GM19035 (cell line): ENCODE results near the gene CLEC18C.
"Not testable (repeated sequence)": the region's sequence is repeated elsewhere in the genome, so short reads cannot be mapped to it uniquely, and the experiment has no call there.

ENCODE experiments used
- ATAC-seq: cut with Tn5 transposase; IDR thresholded peaks from one replicate; pipeline ENCODE4 v1.9.1; 2021; ENCODE audit not compliant: unreplicated experiment

Gene CLEC18C

GRCh38 chr16:70204010-70204409, 30.4 kb downstream of the CLEC18C start:
- not testable (repeated sequence) for ATAC-seq

DNA sequence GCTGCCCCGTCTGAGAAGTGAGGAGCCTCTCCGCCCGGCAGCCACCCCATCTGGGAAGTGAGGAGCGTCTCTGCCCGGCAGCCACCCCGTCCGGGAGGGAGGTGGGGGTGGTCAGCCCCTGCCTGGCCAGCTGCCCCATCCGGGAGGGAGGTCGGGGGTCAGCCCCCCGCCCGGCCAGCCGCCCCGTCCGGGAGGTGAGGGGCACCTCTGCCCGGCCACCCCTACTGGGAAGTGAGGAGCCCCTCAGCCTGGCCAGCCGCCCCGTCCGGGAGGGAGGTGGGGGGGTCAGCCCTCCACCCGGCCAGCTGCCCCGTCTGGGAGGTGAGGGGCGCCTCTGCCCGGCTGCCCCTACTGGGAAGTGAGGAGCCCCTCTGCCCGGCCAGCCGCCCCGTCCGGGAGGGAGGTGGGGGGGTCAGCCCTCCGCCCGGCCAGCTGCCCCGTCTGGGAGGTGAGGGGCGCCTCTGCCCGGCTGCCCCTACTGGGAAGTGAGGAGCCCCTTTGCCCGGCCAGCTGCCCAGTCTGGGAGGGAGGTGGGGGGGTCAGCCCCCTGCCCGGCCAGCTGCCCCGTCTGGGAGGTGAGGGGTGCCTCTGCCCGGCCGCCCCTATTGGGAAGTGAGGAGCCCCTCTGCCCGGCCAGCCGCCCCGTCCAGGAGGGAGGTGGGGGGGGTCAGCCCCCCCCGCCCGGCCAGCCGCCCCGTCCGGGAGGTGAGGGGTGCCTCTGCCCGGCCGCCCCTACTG, 31.2 kb downstream of the CLEC18C start:
- not testable (repeated sequence) for ATAC-seq

DNA sequence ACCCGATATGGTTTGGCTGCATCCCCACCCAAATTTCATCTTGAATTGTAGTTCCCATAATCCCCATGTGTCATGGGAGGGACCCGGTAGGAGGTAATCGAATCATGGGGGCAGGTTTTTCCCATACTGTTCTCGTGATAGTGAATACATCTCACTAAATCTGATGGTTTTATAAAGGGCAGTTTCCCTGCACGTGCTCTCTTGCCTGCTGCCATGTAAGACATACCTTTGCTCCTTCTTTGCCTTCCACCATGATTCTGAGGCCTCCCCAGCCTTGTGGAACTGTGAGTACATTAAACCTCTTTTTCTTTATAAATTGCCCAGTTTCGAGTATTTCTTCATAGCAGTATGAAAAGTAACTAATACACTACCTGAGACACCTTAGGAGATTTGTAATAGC, 32.8 kb downstream of the CLEC18C start:
- ATAC-seq: not testable (repeated sequence)

GRCh38 chr16:70218586-70218985, 45.0 kb downstream of the CLEC18C start:
- ATAC-seq: not testable (repeated sequence)

- not testable (repeated sequence) for ATAC-seq
Observed at GRCh38 chr16:70222574-70222973, 49.0 kb downstream of the CLEC18C start.

DNA sequence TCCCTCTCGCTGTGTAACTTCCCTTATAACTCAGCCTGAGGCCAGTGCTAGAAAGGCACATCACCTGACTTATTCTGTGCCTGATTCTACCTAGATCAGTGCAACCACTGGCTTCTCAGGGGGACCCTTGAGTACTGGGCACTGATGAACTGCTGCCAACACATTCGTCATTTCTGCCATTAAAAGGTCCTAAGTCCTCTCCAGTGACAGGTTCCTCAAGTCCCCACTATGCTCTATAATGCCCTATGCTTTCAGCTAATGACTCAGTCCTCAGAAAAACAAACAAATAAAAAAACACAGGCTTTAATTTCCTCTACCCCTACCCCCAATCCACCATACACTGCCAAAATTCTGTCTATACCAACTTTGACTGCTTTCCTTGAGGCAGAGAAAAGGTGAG, 49.6 kb downstream of the CLEC18C start:
- not testable (repeated sequence) for ATAC-seq

GRCh38 chr16:70223971-70224513, 50.5 kb downstream of the CLEC18C start:
- not testable (repeated sequence) for ATAC-seq

DNA sequence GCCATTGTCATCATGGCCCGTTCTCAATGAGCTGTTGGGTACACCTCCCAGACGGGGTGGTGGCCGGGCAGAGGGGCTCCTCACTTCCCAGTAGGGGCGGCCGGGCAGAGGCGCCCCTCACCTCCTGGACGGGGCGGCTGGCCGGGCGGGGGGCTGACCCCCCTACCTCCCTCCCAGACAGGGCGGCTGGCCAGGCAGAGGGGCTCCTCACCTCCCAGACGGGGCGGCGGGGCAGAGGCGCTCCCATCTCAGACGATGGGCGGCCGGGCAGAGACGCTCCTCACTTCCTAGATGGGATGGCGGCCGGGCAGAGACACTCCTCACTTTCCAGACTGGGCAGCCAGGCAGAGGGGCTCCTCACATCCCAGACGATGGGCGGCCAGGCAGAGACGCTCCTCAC, 51.1 kb downstream of the CLEC18C start:
- not testable (repeated sequence) for ATAC-seq

DNA sequence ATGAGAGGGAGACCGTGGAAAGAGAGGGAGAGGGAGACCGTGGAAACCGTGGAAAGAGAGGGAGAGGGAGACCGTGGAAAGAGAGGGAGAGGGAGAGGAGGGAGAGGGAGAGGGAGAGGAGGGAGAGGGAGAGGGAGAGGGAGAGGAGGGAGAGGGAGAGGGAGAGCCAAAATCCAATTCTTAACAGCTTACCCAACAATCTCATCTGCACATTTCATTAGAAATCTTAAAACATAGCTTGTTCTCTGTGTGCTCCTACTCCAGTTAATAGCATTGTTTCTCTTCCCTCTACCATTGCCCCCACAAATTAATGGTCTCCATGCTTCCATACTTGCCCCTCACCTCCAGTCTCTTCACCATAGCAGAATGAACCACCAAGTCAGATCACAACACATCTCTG, 51.8 kb downstream of the CLEC18C start:
- not testable (repeated sequence) for ATAC-seq

DNA sequence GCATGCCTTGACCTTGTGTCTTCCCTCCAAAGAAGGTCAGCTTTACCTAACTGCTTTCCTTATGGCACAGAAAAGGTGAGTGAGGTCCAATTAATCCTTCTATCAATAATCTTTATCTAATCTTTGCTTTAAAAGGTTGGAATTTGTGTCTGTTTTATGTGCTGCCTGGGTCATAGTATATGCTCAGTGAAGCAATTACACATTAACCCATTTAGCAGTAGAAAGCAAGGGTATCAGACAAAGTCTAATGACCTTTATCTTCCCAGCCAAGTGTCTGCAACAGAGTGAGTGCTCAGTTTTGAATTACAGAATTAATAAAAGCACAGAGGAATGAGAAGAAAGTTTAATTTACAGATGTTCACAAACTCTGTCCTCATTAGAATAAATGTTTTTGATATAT, 52.4 kb downstream of the CLEC18C start:
- not testable (repeated sequence) for ATAC-seq

- ATAC-seq: not testable (repeated sequence)
Observed at GRCh38 chr16:70231831-70232230, 58.2 kb downstream of the CLEC18C start.
